PFSK-1 (cell line): Measurements from ENCODE around the gene KREMEN1.

Experiments
- FOXP2 ChIP-seq: optimal IDR thresholded peaks from 2 replicates; pipeline ENCODE3; 2011; ENCODE audit warnings: borderline replicate concordance, control low read depth, inconsistent platforms; ENCODE audit not compliant: insufficient read depth; ENCODE audit errors: extremely low read length, extremely low read depth
- POLR2AphosphoS5 ChIP-seq: IDR thresholded peaks from 2 replicates; pipeline ENCODE4 v1.6.1; 2012; ENCODE audit warnings: low read depth, mild to moderate bottlenecking, control low read depth, low read length, moderate library complexity
- SIN3A ChIP-seq: IDR thresholded peaks from 2 replicates; pipeline ENCODE4 v1.6.1; 2012; ENCODE audit warnings: mild to moderate bottlenecking, low read length, moderate library complexity, borderline replicate concordance; ENCODE audit not compliant: insufficient read depth
- TAF1 ChIP-seq: IDR thresholded peaks from 2 replicates; pipeline ENCODE4 v1.6.1; 2012; ENCODE audit warnings: low read length, control low read depth, borderline replicate concordance; ENCODE audit not compliant: insufficient read depth
- TF ChIP-seq, protein P1 (sequence below), 2 experiments: IDR thresholded peaks; 2 replicates each; pipeline versions ENCODE4 v1.6.1 to v1.8.0; 2011 to 2012; ENCODE audit warnings: low read depth in 2 of 2, low read length in 2 of 2, control low read depth in 1 of 2, inconsistent platforms in 1 of 2, mild to moderate bottlenecking in 1 of 2, moderate library complexity in 1 of 2; ENCODE audit not compliant: insufficient read depth in 1 of 2

KREMEN1 gene

DNA sequence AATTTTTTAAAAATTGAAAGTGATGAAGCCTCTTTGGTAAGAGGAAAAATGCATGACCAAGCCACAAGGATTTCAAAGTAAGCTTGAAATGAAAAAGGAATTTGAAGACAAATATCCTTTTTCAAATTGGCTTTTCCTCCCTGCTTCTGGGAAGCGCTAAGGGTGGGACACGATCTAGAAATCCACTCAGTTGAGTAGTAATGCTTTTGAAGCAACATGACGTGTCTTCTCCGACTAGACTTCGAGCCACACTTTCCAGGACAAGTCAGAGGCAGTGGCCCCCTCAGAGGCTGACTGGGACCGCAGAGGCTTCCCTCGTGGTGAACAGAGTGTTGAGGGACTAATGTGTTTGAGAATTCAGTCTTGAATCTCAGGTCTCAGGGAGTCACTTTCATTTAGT lies 39.8 kb downstream of the KREMEN1 start:
- TF ChIP-seq, protein P1, sequence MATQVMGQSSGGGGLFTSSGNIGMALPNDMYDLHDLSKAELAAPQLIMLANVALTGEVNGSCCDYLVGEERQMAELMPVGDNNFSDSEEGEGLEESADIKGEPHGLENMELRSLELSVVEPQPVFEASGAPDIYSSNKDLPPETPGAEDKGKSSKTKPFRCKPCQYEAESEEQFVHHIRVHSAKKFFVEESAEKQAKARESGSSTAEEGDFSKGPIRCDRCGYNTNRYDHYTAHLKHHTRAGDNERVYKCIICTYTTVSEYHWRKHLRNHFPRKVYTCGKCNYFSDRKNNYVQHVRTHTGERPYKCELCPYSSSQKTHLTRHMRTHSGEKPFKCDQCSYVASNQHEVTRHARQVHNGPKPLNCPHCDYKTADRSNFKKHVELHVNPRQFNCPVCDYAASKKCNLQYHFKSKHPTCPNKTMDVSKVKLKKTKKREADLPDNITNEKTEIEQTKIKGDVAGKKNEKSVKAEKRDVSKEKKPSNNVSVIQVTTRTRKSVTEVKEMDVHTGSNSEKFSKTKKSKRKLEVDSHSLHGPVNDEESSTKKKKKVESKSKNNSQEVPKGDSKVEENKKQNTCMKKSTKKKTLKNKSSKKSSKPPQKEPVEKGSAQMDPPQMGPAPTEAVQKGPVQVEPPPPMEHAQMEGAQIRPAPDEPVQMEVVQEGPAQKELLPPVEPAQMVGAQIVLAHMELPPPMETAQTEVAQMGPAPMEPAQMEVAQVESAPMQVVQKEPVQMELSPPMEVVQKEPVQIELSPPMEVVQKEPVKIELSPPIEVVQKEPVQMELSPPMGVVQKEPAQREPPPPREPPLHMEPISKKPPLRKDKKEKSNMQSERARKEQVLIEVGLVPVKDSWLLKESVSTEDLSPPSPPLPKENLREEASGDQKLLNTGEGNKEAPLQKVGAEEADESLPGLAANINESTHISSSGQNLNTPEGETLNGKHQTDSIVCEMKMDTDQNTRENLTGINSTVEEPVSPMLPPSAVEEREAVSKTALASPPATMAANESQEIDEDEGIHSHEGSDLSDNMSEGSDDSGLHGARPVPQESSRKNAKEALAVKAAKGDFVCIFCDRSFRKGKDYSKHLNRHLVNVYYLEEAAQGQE (IDR thresholded peaks at IDR 0.05; ENCODE audit: insufficient read depth in 1 of 2, low read depth in 2 of 2, low read length in 2 of 2): no peak
- TF ChIP-seq POLR2AphosphoS5: no peak
- TF ChIP-seq TAF1: no peak
- TF ChIP-seq FOXP2: no peak

DNA sequence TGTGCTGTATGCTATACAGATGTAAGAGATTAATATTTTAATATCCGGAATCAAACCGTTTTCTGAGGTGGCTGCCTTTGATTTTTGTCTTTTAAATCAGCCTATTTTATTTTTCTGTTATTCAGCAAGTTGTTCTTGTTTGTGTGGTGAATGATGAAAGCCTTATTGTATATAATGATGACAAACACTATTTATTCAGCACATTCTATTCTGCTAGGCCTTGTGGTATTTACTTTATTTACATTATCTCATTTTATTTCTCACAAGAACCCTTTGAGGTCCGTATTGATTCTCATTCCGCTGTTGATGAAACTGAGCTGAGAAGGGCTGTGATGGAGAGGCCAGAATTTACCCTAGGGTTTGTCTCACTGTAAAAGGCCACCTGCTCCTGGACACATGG lies 40.5 kb downstream of the KREMEN1 start:
- TF ChIP-seq SIN3A: no peak
- TF ChIP-seq TAF1: no peak
- no peak for TF ChIP-seq FOXP2
- no peak for TF ChIP-seq POLR2AphosphoS5
- TF ChIP-seq, protein P1 (IDR thresholded peaks at IDR 0.05; ENCODE audit: insufficient read depth in 1 of 2, low read depth in 2 of 2, low read length in 2 of 2): no peak

DNA sequence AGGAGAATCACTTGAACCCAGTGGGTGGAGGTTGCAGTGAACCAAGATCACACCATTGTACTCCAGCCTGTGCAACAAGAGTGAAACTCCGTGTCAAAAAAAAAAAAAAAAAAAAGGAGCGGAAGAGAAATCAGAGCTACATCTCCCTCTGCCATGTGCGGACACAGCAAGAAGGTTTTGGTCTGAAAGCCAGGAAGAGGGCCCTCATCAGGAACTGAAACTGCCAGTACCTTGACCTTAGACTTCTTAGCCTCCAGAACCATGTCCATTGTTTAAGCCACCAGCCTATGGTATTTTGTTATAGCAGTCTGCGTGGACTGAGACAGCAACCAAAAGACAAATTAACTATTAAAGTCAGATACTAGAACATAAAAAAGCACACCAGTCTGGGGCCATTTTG lies 41.6 kb downstream of the KREMEN1 start:
- TF ChIP-seq POLR2AphosphoS5 (no peak), FOXP2 (no peak), SIN3A (no peak), TAF1 (no peak)
- TF ChIP-seq, protein P1 (IDR thresholded peaks at IDR 0.05; ENCODE audit: insufficient read depth in 1 of 2, low read depth in 2 of 2, low read length in 2 of 2): no peak

DNA sequence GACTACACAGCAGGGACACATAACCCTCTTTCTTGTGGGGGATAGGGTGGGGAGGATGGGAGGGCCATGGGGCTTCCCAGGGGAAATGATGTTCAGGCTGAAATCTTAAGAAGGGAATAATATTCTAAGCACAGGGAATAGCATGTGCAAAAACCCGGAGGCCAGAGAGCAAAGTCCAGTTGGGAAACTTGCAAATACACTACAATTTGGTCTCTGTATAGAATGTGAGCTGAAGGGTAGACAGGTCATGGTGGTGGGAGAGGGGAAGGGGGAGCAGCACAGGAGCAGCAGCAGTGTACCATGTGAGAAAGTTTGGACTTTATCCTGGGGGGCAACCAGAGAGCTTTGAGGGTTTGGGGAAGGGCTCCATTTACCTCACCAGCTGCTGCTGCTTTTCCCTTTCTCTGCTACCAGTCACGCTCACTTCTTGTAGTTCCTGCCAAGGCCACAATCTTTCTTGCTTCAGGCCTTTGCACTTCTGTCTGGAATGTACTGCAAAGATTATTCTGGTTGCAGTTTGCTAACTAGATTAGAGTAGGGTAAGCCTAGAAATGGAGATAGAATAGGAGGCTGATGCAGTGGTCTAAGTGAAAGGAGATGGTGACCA lies 43.0 kb downstream of the KREMEN1 start:
- TF ChIP-seq FOXP2 (no peak), SIN3A (no peak), TAF1 (no peak), POLR2AphosphoS5 (no peak)
- TF ChIP-seq, protein P1 (IDR thresholded peaks at IDR 0.05; ENCODE audit: insufficient read depth in 1 of 2, low read depth in 2 of 2, low read length in 2 of 2): no peak

DNA sequence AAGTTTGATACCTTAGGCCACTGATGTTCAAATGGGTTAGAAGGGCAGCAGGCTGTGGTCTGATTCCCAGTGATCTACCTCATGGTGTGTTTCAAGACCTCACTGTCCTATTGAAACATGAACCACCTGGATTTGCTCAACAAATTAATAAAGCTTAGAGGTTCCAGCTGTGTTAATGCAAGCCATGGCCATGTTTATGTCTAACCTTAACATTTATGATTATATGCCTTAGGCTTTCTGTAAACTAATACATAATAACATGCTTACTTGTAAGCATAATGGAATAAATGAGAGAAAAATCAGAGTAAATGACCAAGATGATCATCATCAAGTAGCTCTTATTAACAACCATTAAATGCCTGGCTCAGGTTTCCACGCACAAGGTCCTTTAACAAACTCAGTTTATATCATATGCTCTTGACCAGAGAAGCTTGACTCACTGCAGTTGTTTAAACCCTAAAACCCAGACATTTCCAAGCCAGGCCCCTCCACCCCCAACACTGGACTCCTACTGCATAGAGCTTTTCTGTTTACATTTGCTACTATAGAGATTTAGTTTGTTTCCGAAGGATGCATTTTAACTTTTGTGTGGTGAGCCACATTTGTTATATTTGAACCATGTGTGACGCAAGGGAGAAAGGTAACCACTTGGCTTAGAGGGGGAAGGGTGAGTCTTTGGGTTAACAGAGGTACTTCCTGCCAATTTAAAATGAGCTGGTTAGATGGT lies 43.7 kb downstream of the KREMEN1 start:
- TF ChIP-seq TAF1 (no peak), FOXP2 (no peak)
